NCI-H1694 treated with DMSO at 0.1 percent for 48 hours (cell line): ENCODE measurements around the gene SFXN2.
"Not testable (repeated sequence)": the region's sequence is repeated elsewhere in the genome, so short reads cannot be mapped to it uniquely, and the experiment has no call there.

Source experiments
- DNase-seq: peaks from one replicate; lab custom pipeline; 2025; lab: John Stamatoyannopoulos, UW

SFXN2 gene

GRCh38 chr10:102714621-102715455 is at the start of gene SFXN2:
Gene SFXN2 (plus strand): TSS chr10:102714636. CDS start chr10:102726637, 12,001 bp downstream.
- peak; percentile 10 for DNase-seq

- no peak for DNase-seq
Observed at GRCh38 chr10:102665904-102666509, 48.4 kb upstream of the SFXN2 start.

- not testable (repeated sequence) for DNase-seq
Observed at GRCh38 chr10:102667411-102667810, 47.0 kb upstream of the SFXN2 start.

- peak; percentile 75 for DNase-seq
Observed at GRCh38 chr10:102668326-102669107, 45.9 kb upstream of the SFXN2 start.

- peak; percentile 34 for DNase-seq
Observed at GRCh38 chr10:102669206-102670064, 45.0 kb upstream of the SFXN2 start.

GRCh38 chr10:102670065-102670670 is 44.3 kb upstream of the SFXN2 start:
- DNase-seq = no peak

- DNase-seq = peak; percentile 89
Observed at GRCh38 chr10:102670871-102671434, 43.5 kb upstream of the SFXN2 start.

- DNase-seq = no peak
Observed at GRCh38 chr10:102673236-102673818, 41.1 kb upstream of the SFXN2 start.

GRCh38 chr10:102673819-102674511 is 40.5 kb upstream of the SFXN2 start:
- peak; percentile 64 for DNase-seq

- DNase-seq = peak; percentile 52
Observed at GRCh38 chr10:102674566-102674965, 39.9 kb upstream of the SFXN2 start.

- no peak for DNase-seq
Observed at GRCh38 chr10:102675011-102675665, 39.3 kb upstream of the SFXN2 start.

- DNase-seq = no peak
Observed at GRCh38 chr10:102675666-102676533, 38.5 kb upstream of the SFXN2 start.

- DNase-seq = no peak
Observed at GRCh38 chr10:102676534-102677315, 37.7 kb upstream of the SFXN2 start.

GRCh38 chr10:102677331-102678067 is 36.9 kb upstream of the SFXN2 start:
- no peak for DNase-seq

- DNase-seq = no peak
Observed at GRCh38 chr10:102678068-102678400, 36.4 kb upstream of the SFXN2 start.

- no peak for DNase-seq
Observed at GRCh38 chr10:102678842-102679289, 35.6 kb upstream of the SFXN2 start.

- DNase-seq = no peak
Observed at GRCh38 chr10:102679596-102679995, 34.8 kb upstream of the SFXN2 start.
